COR-L47 (cell line): ENCODE data around the gene ABI3BP.
A peak's percentile ranks its signal among the peaks of the same experiment; 100 is the strongest.

ENCODE experiments used
- DNase-seq: peaks from one replicate; lab custom pipeline; 2025; lab: John Stamatoyannopoulos, UW

ABI3BP gene

GRCh38 chr3:100833483-100833882 is 159.7 kb downstream of the ABI3BP start:
- DNase-seq, result peak; percentile 41

GRCh38 chr3:100831629-100832028 is 161.6 kb downstream of the ABI3BP start:
- no peak for DNase-seq

GRCh38 chr3:100830931-100831330 is 162.3 kb downstream of the ABI3BP start:
- DNase-seq, result no peak

GRCh38 chr3:100825574-100825973 is 167.6 kb downstream of the ABI3BP start:
- no peak for DNase-seq

GRCh38 chr3:100815583-100815982 is 177.6 kb downstream of the ABI3BP start:
- DNase-seq, result no peak

- DNase-seq, result no peak
Measured at GRCh38 chr3:100813828-100814227, 179.4 kb downstream of the ABI3BP start.

- no peak for DNase-seq
Measured at GRCh38 chr3:100811779-100812507, 181.3 kb downstream of the ABI3BP start.

- no peak for DNase-seq
Measured at GRCh38 chr3:100810671-100811070, 182.6 kb downstream of the ABI3BP start.

GRCh38 chr3:100804631-100805030 is 188.6 kb downstream of the ABI3BP start:
- no peak for DNase-seq

GRCh38 chr3:100803711-100804110 is 189.5 kb downstream of the ABI3BP start:
- DNase-seq, result no peak

- DNase-seq, result no peak
Measured at GRCh38 chr3:100802126-100802525, 191.1 kb downstream of the ABI3BP start.

- no peak for DNase-seq
Measured at GRCh38 chr3:100798012-100798411, 195.2 kb downstream of the ABI3BP start.

GRCh38 chr3:100796556-100796955 is 196.7 kb downstream of the ABI3BP start:
- no peak for DNase-seq

- DNase-seq, result no peak
Measured at GRCh38 chr3:100789579-100789978, 203.6 kb downstream of the ABI3BP start.

- no peak for DNase-seq
Measured at GRCh38 chr3:100783619-100784018, 209.6 kb downstream of the ABI3BP start.

- no peak for DNase-seq
Measured at GRCh38 chr3:100782906-100783305, 210.3 kb downstream of the ABI3BP start.

- no peak for DNase-seq
Measured at GRCh38 chr3:100782348-100782747, 210.9 kb downstream of the ABI3BP start.

GRCh38 chr3:100781301-100781700 is 211.9 kb downstream of the ABI3BP start:
- DNase-seq, result no peak

GRCh38 chr3:100780071-100780622 is 213.1 kb downstream of the ABI3BP start:
- DNase-seq, result no peak

- DNase-seq, result no peak
Measured at GRCh38 chr3:100779480-100779879, 213.7 kb downstream of the ABI3BP start.

GRCh38 chr3:100777271-100777670 is 215.9 kb downstream of the ABI3BP start:
- no peak for DNase-seq

GRCh38 chr3:100776746-100777145 is 216.5 kb downstream of the ABI3BP start:
- DNase-seq, result no peak

GRCh38 chr3:100776097-100776729 is 217.0 kb downstream of the ABI3BP start:
- no peak for DNase-seq
